Pancreas (tissue), 10 donors: ENCODE measurements around the gene GDF11. TPM values are rescaled to one million over a fixed set of nuclear protein-coding genes. Genes with fewer than 3 reads are reported as not detected.

Source experiments
- ATAC-seq, 4 donors: fragments of 200-7000 bp; cut with Tn5 transposase; one replicate each; pipeline versions ENCODE4 v1.8.0 to v1.9.1; 2020; ENCODE audit warnings: mild to moderate bottlenecking in 4 of 4, moderate library complexity in 4 of 4
- DNase-seq, 6 donors: peaks; one replicate each; pipeline ENCODE4 v3.0.0-alpha.2; 2020
- FAIRE-seq: peaks from 2 replicates; lab custom pipeline; 2012; peaks lifted over from hg19 to GRCh38; lab: Jason Lieb, UNC
- H3K27ac ChIP-seq, 4 donors: fragments of 200-600 bp; sonication (generic); 1 replicate in 3 of 4; 2 replicates in 1 of 4; pipeline versions ENCODE4 v1.5.0 to v1.8.0; 2020
- H3K27me3 ChIP-seq, 4 donors: fragments of 200-600 bp; one replicate each; pipeline ENCODE4 v1.8.0; 2021
- H3K36me3 ChIP-seq, 3 donors: fragments of 200-600 bp; sonication (generic) in 1 of 3; one replicate each; pipeline versions ENCODE4 v1.5.0 to v1.8.0; 2020 to 2021
- H3K4me1 ChIP-seq, 3 donors: fragments of 200-600 bp; one replicate each; pipeline ENCODE4 v1.8.0; 2021
- H3K4me3 ChIP-seq, 4 donors: fragments of 200-600 bp; sonication (generic) in 2 of 4; one replicate each; pipeline versions ENCODE4 v1.5.0 to v1.8.0; 2020 to 2021
- H3K9me3 ChIP-seq, 4 donors: fragments of 200-600 bp; one replicate each; pipeline ENCODE4 v1.8.0; 2021
- WGBS, 2 donors: extraction: QIAGEN DNeasy Blood & Tissue Kit; methylation state at CpG; one replicate each; pipeline ENCODE4 v1.1.7; 2013; 5-methylcytosine and 5-hydroxymethylcytosine counted together
- intact Hi-C, 3 donors: fragments of 100-400 bp; cut with DNase I; formaldehyde crosslinking; loops; one replicate each; pipeline versions ENCODE4 v1.11.1 to v1.14.2; 2022
- polyA plus RNA-seq, 2 donors: library from polyadenylated mRNA; stranded (reverse); fragments of 200-250 nt; gene quantifications; one replicate each; pipeline ENCODE4 v1.2.3, GENCODE V29; 2013
- total RNA-seq, 6 donors: library from RNA; stranded (reverse); fragmentation: NEBNext Ultra II Directional in 4 of 6; extraction: Animal tissue kit (Norgen Biotek cat#: 25700) in 4 of 6; gene quantifications; one replicate each; pipeline versions ENCODE4 v1.2.1 to v1.2.4, GENCODE V29; 2021 to 2023
- TF ChIP-seq, protein P1 (sequence below), 4 donors: fragments of 200-600 bp; sonication (generic) in 3 of 4; IDR thresholded peaks; one replicate each; pipeline versions ENCODE4 v1.5.0 to v1.8.0; 2021; ENCODE audit warnings: antibody characterized with exemption in 4 of 4
- donor health status: healthy with polysubstance abuse.
- donor health status: DM: no; HTN: no; CAD: no; lungs with moderate emphysema.
- donor health status: DM: no; HTN: no; CAD: no.
- donor health status: control.
- donor health status: control.
- donor health status: Bipolar disorder and iron deficiency.
- donor health status: DM: yes; HTN: yes; CAD: no.
- donor health status: DM: no; HTN: no; CAD: no.
- donor health status: DM: no; HTN: no; CAD: no.
- donor health status: DM: yes; HTN: yes; CAD: no.

GDF11 gene
- total and polyA plus RNA-seq, 8 donors, result 0.91 to 3.5 (median 1.3) TPM

DNA sequence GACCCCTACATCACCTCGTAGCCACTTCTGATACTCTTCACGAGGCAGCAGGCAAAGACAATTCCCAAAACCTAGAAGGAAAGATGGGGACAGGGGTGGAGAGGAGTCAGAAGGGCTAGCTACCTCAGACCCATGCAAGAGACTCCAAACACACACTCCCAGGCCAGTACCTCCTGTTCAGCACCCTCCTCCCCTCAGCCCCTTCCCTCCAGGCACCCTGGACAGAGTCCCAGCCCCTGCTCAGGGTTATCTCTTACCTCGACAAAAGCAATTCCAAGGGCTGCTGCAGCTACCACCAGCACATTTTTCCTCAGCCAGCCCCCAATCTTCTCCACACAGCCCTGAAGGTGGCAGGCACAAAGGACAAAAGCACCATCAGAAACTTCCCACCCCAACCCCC lies 17.4 kb upstream of the GDF11 start:
- peak in 1 of 6 donors; percentile 33 for DNase-seq

DNA sequence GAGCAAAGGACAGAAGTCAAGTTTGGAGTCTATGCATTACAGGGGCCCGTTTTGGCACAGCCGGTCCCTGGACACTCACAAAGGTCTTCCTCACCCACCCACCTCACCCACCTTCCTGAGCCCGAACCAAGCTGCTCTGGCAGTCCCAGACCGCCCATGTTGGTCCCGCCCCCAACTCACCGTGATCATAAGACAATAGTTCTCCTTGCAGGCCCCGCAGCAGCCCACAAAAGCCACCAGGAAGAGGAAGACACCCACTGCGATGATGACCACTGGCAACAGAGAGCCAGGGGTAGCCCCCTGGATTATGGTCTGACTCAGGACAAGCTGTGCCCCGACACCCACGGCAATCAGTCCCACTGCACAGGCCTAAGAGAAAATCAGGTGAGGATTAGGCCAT lies 16.0 kb upstream of the GDF11 start:
- ATAC-seq, result no peak
- peak overlapping the region; percentile 57 to 87 (median 70) for H3K4me3 ChIP-seq
- WGBS, 2 donors, result 29 to 32% methylated on average over 9 to 10 of the region's 10 CpGs
- peaks cover 4 to 17% (median 6%) of the 10 kb centered on the region in 3 donors for H3K36me3 ChIP-seq
- peaks cover 9 to 37% (median 15%) of the 10 kb centered on the region in 3 donors for H3K4me1 ChIP-seq
- no peak for DNase-seq
- peak overlapping the region in 3 of 4 donors; percentile 25 to 99 (median 99) for H3K27ac ChIP-seq
- no peak for FAIRE-seq
- H3K9me3 ChIP-seq, result no peaks in the 10 kb centered on the region
- intact Hi-C loops, result no loop called here
- TF ChIP-seq, protein P1, sequence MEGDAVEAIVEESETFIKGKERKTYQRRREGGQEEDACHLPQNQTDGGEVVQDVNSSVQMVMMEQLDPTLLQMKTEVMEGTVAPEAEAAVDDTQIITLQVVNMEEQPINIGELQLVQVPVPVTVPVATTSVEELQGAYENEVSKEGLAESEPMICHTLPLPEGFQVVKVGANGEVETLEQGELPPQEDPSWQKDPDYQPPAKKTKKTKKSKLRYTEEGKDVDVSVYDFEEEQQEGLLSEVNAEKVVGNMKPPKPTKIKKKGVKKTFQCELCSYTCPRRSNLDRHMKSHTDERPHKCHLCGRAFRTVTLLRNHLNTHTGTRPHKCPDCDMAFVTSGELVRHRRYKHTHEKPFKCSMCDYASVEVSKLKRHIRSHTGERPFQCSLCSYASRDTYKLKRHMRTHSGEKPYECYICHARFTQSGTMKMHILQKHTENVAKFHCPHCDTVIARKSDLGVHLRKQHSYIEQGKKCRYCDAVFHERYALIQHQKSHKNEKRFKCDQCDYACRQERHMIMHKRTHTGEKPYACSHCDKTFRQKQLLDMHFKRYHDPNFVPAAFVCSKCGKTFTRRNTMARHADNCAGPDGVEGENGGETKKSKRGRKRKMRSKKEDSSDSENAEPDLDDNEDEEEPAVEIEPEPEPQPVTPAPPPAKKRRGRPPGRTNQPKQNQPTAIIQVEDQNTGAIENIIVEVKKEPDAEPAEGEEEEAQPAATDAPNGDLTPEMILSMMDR (IDR thresholded peaks at IDR 0.05), result no peak
- no peaks in the 10 kb centered on the region for H3K27me3 ChIP-seq

More for the DNA sequence above, 17.4 kb upstream of the GDF11 start:
- ATAC-seq, result no peak
- H3K4me3 ChIP-seq, result no peak overlapping the region
- TF ChIP-seq, protein P1 (IDR thresholded peaks at IDR 0.05), result no peak
- no peaks in the 10 kb centered on the region for H3K27me3 ChIP-seq
- FAIRE-seq, result no peak
- H3K27ac ChIP-seq, result no peak overlapping the region
- peaks cover 9 to 42% (median 19%) of the 10 kb centered on the region in 3 donors for H3K4me1 ChIP-seq
- no peaks in the 10 kb centered on the region for H3K9me3 ChIP-seq
- intact Hi-C loops, result no loop called here
- peaks cover 4 to 17% (median 6%) of the 10 kb centered on the region in 3 donors for H3K36me3 ChIP-seq
- WGBS, 2 donors, result 55 to 65% methylated on average over 3 of the region's 3 CpGs

DNA sequence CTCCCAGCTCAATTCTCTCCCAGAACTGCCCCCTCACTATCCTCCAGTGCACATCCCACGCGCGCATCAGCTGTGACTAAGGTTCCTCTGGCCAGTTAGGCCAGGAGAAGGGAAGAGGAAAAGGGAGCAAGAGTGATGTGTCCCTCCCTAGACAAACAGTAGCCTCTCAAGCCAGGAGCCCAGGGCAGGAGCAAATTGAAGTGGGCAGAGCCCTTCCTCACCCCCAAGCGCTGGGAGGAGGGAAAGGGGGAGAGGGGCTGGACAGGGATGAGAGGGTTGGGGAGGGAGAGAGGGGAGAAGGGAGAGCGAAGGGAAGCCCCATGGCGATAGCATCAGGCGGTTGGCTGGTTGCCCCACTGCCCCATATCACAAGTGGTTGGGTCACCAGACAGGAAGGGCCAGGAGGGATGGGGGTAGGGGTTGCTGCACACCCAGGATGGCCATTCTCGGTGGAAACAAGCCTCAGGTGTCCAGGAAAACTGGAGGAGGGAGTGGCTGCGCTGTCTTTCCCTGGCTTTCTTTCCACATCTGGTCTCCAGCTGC lies 15.2 kb upstream of the GDF11 start:
- Histone ChIP-seq H3K27ac (peak overlapping the region; percentile 89 to 99 (median 97)), H3K9me3 (no peaks in the 10 kb centered on the region), H3K36me3 (peaks cover 4 to 17% (median 6%) of the 10 kb centered on the region in 3 donors), H3K27me3 (no peaks in the 10 kb centered on the region), H3K4me1 (peaks cover 9 to 37% (median 15%) of the 10 kb centered on the region in 3 donors), H3K4me3 (peak overlapping the region; percentile 57 to 87 (median 70))
- WGBS, 2 donors, result 1% methylated on average over 9 of the region's 9 CpGs
- intact Hi-C loops, result no loop called here
- TF ChIP-seq, protein P1 (IDR thresholded peaks at IDR 0.05), result no peak
- DNase-seq (peak; percentile 75 to 87 (median 82)), FAIRE-seq (no peak), ATAC-seq (peak; percentile 14 to 30 (median 18))

DNA sequence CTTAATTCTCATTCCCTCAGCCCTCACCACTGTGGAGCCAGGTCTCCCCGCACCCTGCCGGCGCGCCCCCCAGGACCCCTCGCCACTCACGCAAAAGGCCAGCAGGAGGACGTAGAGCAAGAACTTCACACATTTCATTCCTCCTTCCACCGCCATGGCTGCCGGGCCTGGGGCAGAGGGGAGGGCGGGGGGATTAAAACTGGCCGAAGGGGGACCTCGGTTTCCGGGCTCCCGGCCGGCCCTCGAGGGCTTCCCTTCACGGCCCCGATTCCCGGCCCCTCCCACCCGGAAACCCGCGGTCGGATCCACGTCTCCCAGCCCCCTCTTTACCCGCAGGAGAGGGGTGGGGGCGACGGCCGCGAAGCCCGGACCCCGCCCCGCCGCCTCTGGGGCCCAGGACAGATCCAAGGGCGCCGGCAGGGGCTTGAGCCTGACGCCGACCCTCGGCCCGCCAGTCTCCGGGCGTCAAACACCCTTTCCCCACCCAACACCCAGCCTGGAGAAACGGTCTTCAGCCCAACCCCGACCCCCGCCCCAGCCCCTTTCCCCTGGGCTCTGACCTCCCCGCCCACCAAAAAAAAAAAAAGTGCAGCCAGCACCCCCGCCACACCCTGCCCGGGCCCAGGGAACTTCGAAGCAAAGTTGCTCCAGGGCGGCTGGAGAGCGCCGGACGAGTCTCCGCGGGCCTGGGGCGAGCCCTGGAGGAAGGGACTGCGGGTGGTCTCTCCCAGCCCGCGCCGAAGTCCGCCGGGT lies 14.6 kb upstream of the GDF11 start:
- H3K36me3 ChIP-seq, result peaks cover 4 to 17% (median 6%) of the 10 kb centered on the region in 3 donors
- peaks cover 9 to 37% (median 15%) of the 10 kb centered on the region in 3 donors for H3K4me1 ChIP-seq
- intact Hi-C loops, result no loop called here
- no peaks in the 10 kb centered on the region for H3K27me3 ChIP-seq
- whole genome bisulfite sequencing, 2 donors, result 0 to 1% methylated on average over 31 to 61 of the region's 61 CpGs
- H3K27ac ChIP-seq, result peak overlapping the region; percentile 89 to 99 (median 97)
- ATAC-seq (peak; percentile 69 to 75 (median 70)), FAIRE-seq (no peak), DNase-seq (peak; percentile 86 to 94 (median 88))
- peak overlapping the region; percentile 57 to 87 (median 70) for H3K4me3 ChIP-seq
- TF ChIP-seq, protein P1 (IDR thresholded peaks at IDR 0.05), result no peak
- H3K9me3 ChIP-seq, result no peaks in the 10 kb centered on the region
